Hepatocyte (in vitro differentiated cells): ENCODE results near the gene PRDM1.

ENCODE experiments used
- CTCF ChIP-seq: fragments of 200-600 bp; sonication (generic); IDR thresholded peaks from 2 replicates; pipeline ENCODE4 v1.5.1; 2016; ENCODE audit warnings: antibody characterized with exemption, mild to moderate bottlenecking; ENCODE audit not compliant: poor library complexity
- EZH2 ChIP-seq: fragments of 200-600 bp; sonication (generic); IDR thresholded peaks from 2 replicates; pipeline ENCODE4 v1.6.1; 2016; ENCODE audit warnings: antibody characterized with exemption, mild to moderate bottlenecking, borderline replicate concordance
- EZH2phosphoT487 ChIP-seq: fragments of 200-600 bp; sonication (generic); IDR thresholded peaks from one replicate; pipeline ENCODE4 v1.6.1; 2018; ENCODE audit warnings: antibody characterized with exemption, mild to moderate bottlenecking, low read depth, moderate library complexity; ENCODE audit not compliant: unreplicated experiment, severe bottlenecking

- TF ChIP-seq CTCF (no peak), EZH2phosphoT487 (no peak), EZH2 (no peak)
Observed at GRCh38 chr6:106103728-106104109, 17.6 kb downstream of the PRDM1 start.
